GM20000 (cell line): ENCODE measurements around the gene EIF3D.

Source experiments
- DNase-seq: peaks from one replicate; pipeline ENCODE4 v3.0.0; 2012; ENCODE audit warnings: low spot score
- TF ChIP-seq, protein P1 (sequence below): IDR thresholded peaks from 2 replicates; pipeline ENCODE4 v1.5.1; 2012; ENCODE audit warnings: mild to moderate bottlenecking, control low read depth; ENCODE audit errors: extremely low read depth, missing control alignments

EIF3D gene

DNA sequence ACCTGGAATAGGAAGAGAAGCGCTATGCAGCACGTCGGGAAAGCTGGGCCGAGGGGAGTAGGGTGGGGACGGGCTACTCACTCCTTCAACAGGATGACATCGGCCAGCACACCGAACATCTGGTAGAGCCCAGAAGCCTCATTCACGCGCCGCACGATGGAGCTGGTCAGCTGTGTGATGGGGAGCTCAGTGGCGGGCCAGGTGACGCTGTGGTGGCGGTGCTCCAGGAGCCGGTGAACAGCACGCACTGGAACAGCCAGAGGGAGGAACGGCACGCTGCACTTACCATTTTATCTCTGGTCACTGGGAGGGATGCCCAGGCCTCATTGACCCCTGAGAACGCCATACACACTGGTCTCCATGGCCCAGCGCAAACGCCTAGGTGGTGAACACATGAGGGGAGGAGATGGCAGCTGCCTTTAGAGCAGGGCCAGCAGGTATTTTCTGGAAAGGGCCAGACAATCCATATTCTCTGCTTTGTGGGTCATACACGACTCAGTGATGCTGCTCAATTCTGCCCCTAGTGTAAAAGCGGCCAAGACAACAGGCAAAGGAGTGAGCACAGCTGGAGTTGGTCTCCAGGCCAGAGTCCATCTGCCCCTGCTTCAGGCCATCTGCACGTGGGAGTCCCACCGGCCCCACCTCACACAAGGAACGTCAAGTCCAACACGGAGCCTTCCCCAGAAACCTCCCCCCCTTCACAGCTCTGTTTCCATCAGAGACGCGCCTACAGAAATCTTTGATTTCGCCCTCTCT lies 30.9 kb downstream of the EIF3D start:
- DNase-seq = no peak
- TF ChIP-seq, protein P1, sequence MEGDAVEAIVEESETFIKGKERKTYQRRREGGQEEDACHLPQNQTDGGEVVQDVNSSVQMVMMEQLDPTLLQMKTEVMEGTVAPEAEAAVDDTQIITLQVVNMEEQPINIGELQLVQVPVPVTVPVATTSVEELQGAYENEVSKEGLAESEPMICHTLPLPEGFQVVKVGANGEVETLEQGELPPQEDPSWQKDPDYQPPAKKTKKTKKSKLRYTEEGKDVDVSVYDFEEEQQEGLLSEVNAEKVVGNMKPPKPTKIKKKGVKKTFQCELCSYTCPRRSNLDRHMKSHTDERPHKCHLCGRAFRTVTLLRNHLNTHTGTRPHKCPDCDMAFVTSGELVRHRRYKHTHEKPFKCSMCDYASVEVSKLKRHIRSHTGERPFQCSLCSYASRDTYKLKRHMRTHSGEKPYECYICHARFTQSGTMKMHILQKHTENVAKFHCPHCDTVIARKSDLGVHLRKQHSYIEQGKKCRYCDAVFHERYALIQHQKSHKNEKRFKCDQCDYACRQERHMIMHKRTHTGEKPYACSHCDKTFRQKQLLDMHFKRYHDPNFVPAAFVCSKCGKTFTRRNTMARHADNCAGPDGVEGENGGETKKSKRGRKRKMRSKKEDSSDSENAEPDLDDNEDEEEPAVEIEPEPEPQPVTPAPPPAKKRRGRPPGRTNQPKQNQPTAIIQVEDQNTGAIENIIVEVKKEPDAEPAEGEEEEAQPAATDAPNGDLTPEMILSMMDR = no peak

DNA sequence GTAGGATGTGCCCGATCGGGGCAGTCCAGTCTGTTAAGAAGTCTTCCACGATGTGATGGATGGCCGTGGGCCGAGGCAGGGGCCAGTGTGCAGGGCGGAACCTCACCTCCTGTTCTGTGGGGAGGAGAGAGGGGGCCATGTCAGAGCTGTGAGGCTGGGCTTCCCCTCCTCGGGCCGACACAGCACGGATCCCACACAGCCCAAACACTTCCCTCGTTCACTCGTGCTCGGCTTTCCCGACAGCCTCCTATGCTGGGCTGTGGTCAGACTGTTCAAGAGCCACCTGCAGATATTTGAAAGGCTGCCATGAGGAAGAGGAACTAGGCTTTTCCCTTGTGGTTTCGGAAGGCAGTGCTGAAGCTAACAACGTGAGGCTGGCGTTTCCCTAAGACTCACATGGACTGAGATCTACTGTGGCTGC lies 35.3 kb downstream of the EIF3D start:
- DNase-seq = peak; percentile 68

DNA sequence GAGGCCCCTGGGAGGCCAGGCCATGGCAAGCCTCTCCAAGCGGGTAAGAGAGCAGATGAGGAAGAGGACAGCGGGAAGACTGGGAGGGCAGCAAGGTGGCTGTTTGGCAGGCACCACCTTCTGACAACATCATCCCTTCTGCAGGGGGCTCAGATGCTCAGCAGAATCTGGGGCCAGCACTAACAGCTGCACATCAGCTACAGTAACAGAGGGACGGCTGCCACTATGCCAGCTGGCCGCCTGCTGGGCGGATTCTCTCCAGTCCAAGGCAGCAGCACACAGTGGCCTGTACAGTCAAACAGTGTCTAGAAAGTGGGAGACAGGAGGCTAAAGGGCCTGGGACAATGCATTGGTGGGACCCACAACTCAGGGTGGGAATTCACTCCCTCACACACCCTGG lies 36.9 kb downstream of the EIF3D start:
- TF ChIP-seq, protein P1 = no peak

More for the DNA sequence above, 35.3 kb downstream of the EIF3D start:
- TF ChIP-seq, protein P1 = no peak

DNA sequence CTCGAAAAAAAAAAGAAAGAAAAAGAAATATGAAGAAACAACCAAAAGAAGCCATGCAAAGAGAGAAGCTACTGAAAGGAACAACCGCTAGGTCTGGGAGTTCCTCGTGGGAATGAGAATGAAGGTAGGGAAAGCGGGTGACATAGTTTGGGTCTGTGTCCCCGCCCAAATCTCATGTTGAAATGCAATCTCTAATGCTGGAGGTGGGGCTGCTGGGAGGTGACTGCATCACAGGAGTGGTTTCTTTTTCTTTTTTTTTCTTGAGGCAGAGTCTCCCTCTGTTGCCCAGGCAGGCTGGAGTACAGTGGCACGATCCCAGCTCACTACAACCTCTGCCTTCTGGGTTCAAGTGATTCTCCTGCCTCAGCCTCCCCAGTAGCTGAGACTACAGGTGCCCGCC lies 37.8 kb downstream of the EIF3D start:
- DNase-seq = no peak
- TF ChIP-seq, protein P1 = no peak

More for the DNA sequence above, 36.9 kb downstream of the EIF3D start:
- DNase-seq = no peak

DNA sequence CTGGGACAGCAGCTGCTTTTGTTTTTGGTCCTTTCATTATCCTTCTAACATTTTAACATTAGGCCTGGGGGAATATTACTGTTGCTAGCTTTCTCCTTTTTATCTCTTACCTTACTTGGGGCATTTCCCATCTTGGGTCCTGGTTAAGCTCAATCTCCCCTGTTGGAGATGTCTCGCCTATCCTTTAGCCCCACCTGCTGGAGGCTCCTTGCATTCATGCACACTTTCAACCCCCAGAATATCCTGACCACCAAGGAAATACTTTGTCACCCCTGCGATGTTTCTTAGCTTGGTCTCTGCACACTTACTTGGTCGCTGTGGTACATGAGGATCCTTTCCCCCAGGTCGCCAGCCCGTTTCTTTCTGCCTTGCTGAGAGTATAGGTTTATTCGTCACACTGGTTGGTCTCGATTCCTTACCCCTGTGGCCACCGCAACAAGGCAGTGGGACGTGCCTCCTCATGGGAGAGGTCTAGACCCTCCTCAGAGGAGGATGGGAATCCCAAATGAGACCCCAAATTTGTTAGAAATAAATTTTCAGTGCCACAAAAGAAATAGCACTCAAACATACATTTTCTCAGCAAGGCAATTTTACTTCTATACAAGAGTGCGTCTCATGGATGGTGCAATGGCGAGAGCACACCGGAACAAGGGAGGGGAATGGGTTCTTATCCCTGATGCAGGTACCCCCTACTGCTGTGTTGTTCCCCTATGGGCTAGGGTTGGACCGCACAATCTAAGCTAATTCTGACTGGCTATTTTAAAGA lies 42.2 kb downstream of the EIF3D start:
- TF ChIP-seq, protein P1 = no peak
- DNase-seq = no peak

DNA sequence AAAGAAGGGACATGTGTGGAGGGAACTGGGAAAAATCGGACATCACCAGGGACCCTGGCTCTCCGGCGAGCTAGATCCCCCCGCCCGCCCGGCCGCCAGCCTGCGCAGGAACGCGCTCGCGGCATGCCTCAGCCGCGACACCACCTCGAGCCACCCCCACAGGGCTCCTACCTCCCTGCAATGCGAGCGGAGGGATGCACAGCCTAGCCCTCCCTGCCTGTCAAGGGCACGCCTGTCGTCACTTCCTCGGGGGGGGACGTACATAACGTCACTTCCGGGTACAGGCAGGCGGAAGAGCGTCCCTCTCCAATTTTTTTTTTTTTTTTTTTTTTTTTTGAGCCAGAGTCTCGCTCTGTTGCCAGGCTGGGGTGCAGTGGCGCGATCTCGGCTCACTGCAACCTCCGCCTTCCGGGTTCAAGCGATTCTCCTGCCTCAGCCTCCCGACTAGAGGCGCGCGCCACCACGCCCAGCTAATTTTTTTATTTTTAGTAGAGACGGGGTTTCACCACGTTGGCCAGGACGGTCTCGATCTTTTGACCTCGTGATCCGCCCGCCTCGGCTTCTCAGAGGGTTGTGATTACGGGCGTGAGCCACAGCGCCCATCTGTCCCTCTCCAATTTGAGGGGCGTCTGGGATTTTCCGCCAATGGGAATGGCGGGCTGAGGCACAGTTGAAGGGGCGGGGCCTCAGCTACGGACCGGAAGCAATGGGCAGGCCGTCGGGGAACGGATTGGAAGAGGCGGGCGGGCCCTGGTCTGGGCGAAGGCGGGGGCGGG lies 47.4 kb downstream of the EIF3D start, which contains the start of gene TXN2:
TSS of gene TXN2 (minus strand) at position 248 of the 776 bp plus-strand sequence. CDS start 803 bp downstream, outside the sequence.
- DNase-seq = peak; percentile 95
- TF ChIP-seq, protein P1 = no peak
